CD14-positive monocyte (primary cell): Measurements from ENCODE around the gene FAU. TPM values are rescaled to one million over a fixed set of nuclear protein-coding genes. Genes with fewer than 3 reads are reported as not detected.

ENCODE experiments used
- DNase-seq, 3 donors: peaks; one replicate each; pipeline ENCODE4 v3.0.0-alpha.2; 2011 to 2022
- H2AFZ ChIP-seq: 2 replicates; pipeline ENCODE4 v1.6.0; 2012; ENCODE audit warnings: mild to moderate bottlenecking, low read depth, low read length, inconsistent platforms; ENCODE audit not compliant: insufficient read depth, poor library complexity, severe bottlenecking
- H3K27ac ChIP-seq, 2 donors: 1 replicate in 1 of 2; 2 replicates in 1 of 2; pipeline ENCODE4 v1.5.1; 2012 to 2013; ENCODE audit warnings: low read length in 2 of 2, control low read depth in 1 of 2, inconsistent platforms in 1 of 2, low read depth in 1 of 2, mild to moderate bottlenecking in 1 of 2
- H3K27me3 ChIP-seq, 2 donors: one replicate each; pipeline versions ENCODE4 v1.6.0 to v1.6.1; 2011 to 2013; ENCODE audit warnings: low read length in 2 of 2; ENCODE audit not compliant: control insufficient read depth in 2 of 2, insufficient read depth in 2 of 2
- H3K36me3 ChIP-seq, 2 donors: replicated peaks in 1 of 2; 1 replicate in 1 of 2; 2 replicates in 1 of 2; pipeline versions ENCODE4 v1.5.1 to v1.6.1; 2012 to 2013; ENCODE audit warnings: low read length in 2 of 2, control low read depth in 1 of 2, inconsistent platforms in 1 of 2, mild to moderate bottlenecking in 1 of 2; ENCODE audit not compliant: insufficient read depth in 2 of 2, control insufficient read depth in 1 of 2
- H3K4me1 ChIP-seq, 2 donors: 1 replicate in 1 of 2; 2 replicates in 1 of 2; pipeline versions ENCODE4 v1.5.1 to v1.6.1; 2012 to 2013; ENCODE audit warnings: low read length in 2 of 2, control low read depth in 1 of 2, inconsistent platforms in 1 of 2, mild to moderate bottlenecking in 1 of 2, moderate library complexity in 1 of 2; ENCODE audit not compliant: insufficient read depth in 2 of 2, control insufficient read depth in 1 of 2
- H3K4me2 ChIP-seq: replicated peaks from 2 replicates; pipeline ENCODE3; 2012; ENCODE audit warnings: low read length, moderate library complexity, mild to moderate bottlenecking; ENCODE audit not compliant: poor library complexity, severe bottlenecking; ENCODE audit errors: extremely low read depth
- H3K4me3 ChIP-seq, 3 experiments: fragments of 200-600 bp in 1 of 3; sonication (generic) in 1 of 3; replicated peaks in 1 of 3; 1 replicate in 2 of 3; 2 replicates in 1 of 3; pipeline ENCODE4 v1.5.1; 2011 to 2013; ENCODE audit warnings: low read length in 3 of 3, mild to moderate bottlenecking in 3 of 3, control low read depth in 2 of 3, low read depth in 2 of 3, inconsistent platforms in 1 of 3, moderate library complexity in 1 of 3
- H3K79me2 ChIP-seq: 2 replicates; pipeline ENCODE4 v1.6.0; 2012; ENCODE audit warnings: mild to moderate bottlenecking, control low read depth, inconsistent platforms, low read length, moderate library complexity; ENCODE audit not compliant: insufficient read depth
- H3K9ac ChIP-seq: 2 replicates; pipeline ENCODE4 v1.6.0; 2017; ENCODE audit warnings: low read length, mild to moderate bottlenecking; ENCODE audit not compliant: insufficient read depth, poor library complexity, severe bottlenecking
- H3K9me3 ChIP-seq, 2 donors: replicated peaks in 1 of 2; 1 replicate in 1 of 2; 2 replicates in 1 of 2; pipeline versions ENCODE4 v1.5.1 to v1.6.1; 2012 to 2013; ENCODE audit warnings: low read length in 2 of 2, control low read depth in 1 of 2; ENCODE audit not compliant: control insufficient read depth in 1 of 2, insufficient read depth in 1 of 2
- H4K20me1 ChIP-seq: 2 replicates; pipeline ENCODE4 v1.6.0; 2012; ENCODE audit warnings: mild to moderate bottlenecking, low read length, control low read depth, moderate library complexity; ENCODE audit not compliant: insufficient read depth
- H3K27ac Mint-ChIP-seq, 7 donors: one replicate each; pipeline ENCODE4 v1.8.0; 2020; ENCODE audit warnings: mild to moderate bottlenecking in 7 of 7, mixed read lengths in 7 of 7, moderate library complexity in 6 of 7, inconsistent platforms in 2 of 7
- H3K27me3 Mint-ChIP-seq, 3 donors: one replicate each; pipeline ENCODE4 v1.8.0; 2021 to 2022; ENCODE audit warnings: low read depth in 3 of 3, mild to moderate bottlenecking in 3 of 3, mixed read lengths in 3 of 3, moderate library complexity in 3 of 3, inconsistent platforms in 1 of 3
- H3K36me3 Mint-ChIP-seq, 2 donors: one replicate each; pipeline ENCODE4 v1.8.0; 2020; ENCODE audit warnings: mixed read lengths in 2 of 2, inconsistent platforms in 1 of 2, mild to moderate bottlenecking in 1 of 2
- H3K4me1 Mint-ChIP-seq: one replicate; pipeline ENCODE4 v1.8.0; 2020; ENCODE audit warnings: mild to moderate bottlenecking, mixed read lengths
- H3K4me3 Mint-ChIP-seq, 2 donors: one replicate each; pipeline ENCODE4 v1.8.0; 2020; ENCODE audit warnings: mild to moderate bottlenecking in 2 of 2, mixed read lengths in 2 of 2, moderate library complexity in 1 of 2
- H3K9me3 Mint-ChIP-seq, 7 donors: one replicate each; pipeline ENCODE4 v1.8.0; 2020 to 2022; ENCODE audit warnings: mixed read lengths in 7 of 7, mild to moderate bottlenecking in 6 of 7, moderate library complexity in 6 of 7, inconsistent platforms in 2 of 7
- WGBS: methylation state at CpG from one replicate; pipeline ENCODE4 v1.1.5; 2013; ENCODE audit warnings: missing lambda C conversion rate; ENCODE audit not compliant: insufficient coverage; 5-methylcytosine and 5-hydroxymethylcytosine counted together
- intact Hi-C, 2 donors: fragments of 100-400 bp; cut with micrococcal nuclease; formaldehyde crosslinking; loops; one replicate each; pipeline versions ENCODE4 v1.15.0 to v1.15.1; 2023
- polyA plus RNA-seq, 3 donors: library from polyadenylated mRNA; depleted of rRNA in 1 of 3; unstranded in 2 of 3; stranded (reverse) in 1 of 3; fragments of 300-500 nt in 2 of 3; fragments of >200 nt in 1 of 3; fragmentation: Illumina TruSeq in 2 of 3; gene quantifications; 1 replicate in 2 of 3; 2 replicates in 1 of 3; pipeline ENCODE4 v1.2.3, GENCODE V29; 2012 to 2021
- TF ChIP-seq, protein P1 (sequence below): fragments of 200-600 bp; IDR thresholded peaks from one replicate; pipeline ENCODE4 v1.8.0; 2022; ENCODE audit warnings: antibody characterized with exemption, mild to moderate bottlenecking

The FAU gene
- polyA plus RNA-seq, 3 donors = 668 to 818 (median 799) TPM

DNA sequence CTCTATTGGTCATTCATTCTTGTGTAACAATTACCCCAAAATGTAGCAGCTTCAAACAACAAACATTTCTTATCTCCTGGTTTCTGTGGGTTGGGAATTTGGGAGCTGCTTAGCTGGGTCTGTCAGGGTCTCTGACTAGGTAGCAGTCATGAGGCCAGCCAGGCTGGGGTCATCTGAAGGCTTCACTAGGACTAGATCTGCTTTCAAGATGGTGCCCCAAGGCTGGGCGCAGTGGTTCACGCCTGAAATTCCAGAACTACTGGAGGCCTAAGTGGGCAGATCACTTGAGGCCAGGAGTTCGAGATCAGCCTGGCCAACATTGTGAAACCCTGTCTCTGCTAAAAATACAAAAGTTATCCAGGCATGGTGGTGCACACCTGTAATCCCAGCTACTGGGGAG is 35.0 kb upstream of the FAU start:
- no peak for DNase-seq
- Histone ChIP-seq H3K9me3 (no peaks in the 10 kb centered on the region), H3K27me3 (no peaks in the 10 kb centered on the region), H3K4me3 (no peak overlapping the region), H3K4me1 (peaks cover 22 to 27% of the 10 kb centered on the region in 2 donors), H3K36me3 (no peaks in the 10 kb centered on the region), H2AFZ (peak overlapping the region; percentile 46), H3K27ac (peak overlapping the region in 1 of 2 donors; percentile 2), H3K79me2 (no peaks in the 10 kb centered on the region), H4K20me1 (no peaks in the 10 kb centered on the region), H3K9ac (no peak overlapping the region), H3K4me2 (no peak overlapping the region)
- Mint-ChIP-seq H3K36me3 (no peaks in the 10 kb centered on the region), H3K4me3 (no peak overlapping the region), H3K27me3 (peaks cover 0 to 1% (median 0%) of the 10 kb centered on the region in 3 donors), H3K4me1 (peaks cover 29% of the 10 kb centered on the region), H3K27ac (peak overlapping the region in 5 of 7 donors; percentile 16 to 69 (median 22)), H3K9me3 (no peaks in the 10 kb centered on the region)
- TF ChIP-seq, protein P1, sequence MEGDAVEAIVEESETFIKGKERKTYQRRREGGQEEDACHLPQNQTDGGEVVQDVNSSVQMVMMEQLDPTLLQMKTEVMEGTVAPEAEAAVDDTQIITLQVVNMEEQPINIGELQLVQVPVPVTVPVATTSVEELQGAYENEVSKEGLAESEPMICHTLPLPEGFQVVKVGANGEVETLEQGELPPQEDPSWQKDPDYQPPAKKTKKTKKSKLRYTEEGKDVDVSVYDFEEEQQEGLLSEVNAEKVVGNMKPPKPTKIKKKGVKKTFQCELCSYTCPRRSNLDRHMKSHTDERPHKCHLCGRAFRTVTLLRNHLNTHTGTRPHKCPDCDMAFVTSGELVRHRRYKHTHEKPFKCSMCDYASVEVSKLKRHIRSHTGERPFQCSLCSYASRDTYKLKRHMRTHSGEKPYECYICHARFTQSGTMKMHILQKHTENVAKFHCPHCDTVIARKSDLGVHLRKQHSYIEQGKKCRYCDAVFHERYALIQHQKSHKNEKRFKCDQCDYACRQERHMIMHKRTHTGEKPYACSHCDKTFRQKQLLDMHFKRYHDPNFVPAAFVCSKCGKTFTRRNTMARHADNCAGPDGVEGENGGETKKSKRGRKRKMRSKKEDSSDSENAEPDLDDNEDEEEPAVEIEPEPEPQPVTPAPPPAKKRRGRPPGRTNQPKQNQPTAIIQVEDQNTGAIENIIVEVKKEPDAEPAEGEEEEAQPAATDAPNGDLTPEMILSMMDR = no peak
- intact Hi-C loops = no loop called here
- WGBS = 93% methylated on average over 3 of the region's 3 CpGs

DNA sequence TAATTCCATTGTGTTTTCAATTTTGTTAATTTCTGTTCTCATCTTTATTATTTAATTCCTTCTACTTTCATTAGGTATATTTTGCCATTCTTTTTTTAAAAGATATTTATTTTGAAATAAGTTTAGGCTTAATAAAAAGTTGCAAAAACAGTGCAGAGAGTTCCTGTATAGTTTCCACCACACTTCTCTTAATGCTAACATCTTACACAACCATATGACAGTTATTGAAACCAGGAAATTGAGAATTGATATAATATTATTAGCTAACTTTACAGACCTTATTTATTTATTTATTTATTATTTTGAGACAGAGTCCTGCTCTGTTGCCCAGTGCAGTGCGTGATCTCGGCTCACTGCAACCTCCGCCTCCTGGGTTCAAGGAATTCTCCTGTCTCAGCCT is 34.3 kb upstream of the FAU start:
- Histone ChIP-seq H2AFZ (no peak overlapping the region), H3K4me1 (peaks cover 28 to 34% of the 10 kb centered on the region in 2 donors), H3K27me3 (no peaks in the 10 kb centered on the region), H3K27ac (peak overlapping the region in 1 of 2 donors; percentile 2), H4K20me1 (no peaks in the 10 kb centered on the region), H3K36me3 (no peaks in the 10 kb centered on the region), H3K79me2 (no peaks in the 10 kb centered on the region), H3K9me3 (no peaks in the 10 kb centered on the region), H3K9ac (no peak overlapping the region), H3K4me2 (no peak overlapping the region), H3K4me3 (no peak overlapping the region)
- TF ChIP-seq, protein P1 = no peak
- Mint-ChIP-seq H3K4me1 (peaks cover 35% of the 10 kb centered on the region), H3K27ac (peak overlapping the region in 4 of 7 donors; percentile 16 to 82 (median 38)), H3K9me3 (no peaks in the 10 kb centered on the region), H3K27me3 (peaks cover 0 to 1% (median 0%) of the 10 kb centered on the region in 3 donors), H3K4me3 (no peak overlapping the region), H3K36me3 (no peaks in the 10 kb centered on the region)
- 100% methylated on average over 3 of the region's 3 CpGs for WGBS
- DNase-seq = no peak
- intact Hi-C loops = no loop called here
